KOPT-K1 (cell line): ENCODE data around the gene PVALB.

Experiments
- H3K27ac ChIP-seq: fragments of 200-600 bp; sonication (generic); 2 replicates; pipeline ENCODE4 v1.5.1; 2016; ENCODE audit warnings: antibody characterized with exemption, mild to moderate bottlenecking, low read depth, low read length; ENCODE audit not compliant: poor library complexity, severe bottlenecking
- H3K36me3 ChIP-seq: fragments of 200-600 bp; sonication (generic); 2 replicates; pipeline ENCODE4 v1.5.1; 2017; ENCODE audit warnings: antibody characterized with exemption, mild to moderate bottlenecking, low read length, moderate library complexity; ENCODE audit not compliant: insufficient read depth
- H3K9me3 ChIP-seq: fragments of 200-600 bp; sonication (generic); 2 replicates; pipeline ENCODE4 v1.5.1; 2017; ENCODE audit warnings: antibody characterized with exemption, low read length, mild to moderate bottlenecking; ENCODE audit not compliant: insufficient read depth, poor library complexity, severe bottlenecking

PVALB gene

DNA sequence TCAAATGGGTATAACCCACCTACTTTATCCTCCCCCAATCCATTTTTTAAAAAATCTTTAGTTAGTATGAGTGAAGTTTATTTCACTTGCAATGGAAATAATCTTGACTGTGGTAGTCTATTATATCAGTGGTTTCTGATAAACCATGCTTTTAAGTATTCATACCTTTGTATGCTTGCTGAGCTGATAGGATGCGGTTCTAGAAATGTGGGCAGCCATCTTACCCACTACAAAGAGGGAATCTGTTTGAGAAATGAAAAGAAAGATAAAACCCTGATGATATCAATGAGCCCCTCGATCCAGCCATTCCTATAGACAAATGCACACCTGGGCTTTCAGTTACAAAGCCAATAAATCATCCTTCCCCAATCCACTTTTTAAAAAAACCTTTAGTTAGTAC, 13.8 kb upstream of the PVALB start:
- Histone ChIP-seq H3K27ac (no peak overlapping the region), H3K36me3 (no peaks in the 10 kb centered on the region), H3K9me3 (peaks cover 5% of the 10 kb centered on the region)

DNA sequence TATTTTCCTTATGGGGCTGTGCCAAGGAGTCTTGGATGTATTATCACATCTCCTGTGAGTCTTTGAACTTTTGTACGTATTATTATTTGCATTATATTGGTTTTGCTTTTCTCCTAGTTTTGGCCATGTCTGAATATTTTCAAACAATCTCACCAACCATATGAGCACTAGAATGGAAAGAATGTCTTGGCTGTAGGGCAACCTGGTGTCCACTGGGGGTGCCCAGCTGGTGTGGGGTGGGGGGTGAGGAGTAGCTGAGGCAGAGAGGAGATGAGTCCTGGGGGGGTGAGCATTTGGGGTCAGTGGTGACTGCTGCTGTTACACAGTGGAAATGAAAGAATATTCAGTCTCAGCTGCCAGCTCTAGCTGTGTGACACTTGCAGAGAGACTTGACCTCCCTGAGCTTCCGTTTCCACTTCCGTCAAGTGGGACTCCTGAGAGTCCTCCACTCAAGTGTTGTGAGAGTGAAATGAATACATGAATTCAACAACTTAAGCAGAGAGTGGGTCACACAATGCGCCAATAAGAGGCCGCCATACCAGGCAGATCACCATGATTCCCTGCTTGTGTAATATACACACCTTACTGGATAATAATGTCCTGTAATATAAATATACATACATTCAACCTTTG, 12.7 kb upstream of the PVALB start:
- no peaks in the 10 kb centered on the region for H3K36me3 ChIP-seq

GRCh38 chr22:36828815-36829214, 12.0 kb upstream of the PVALB start:
- H3K9me3 ChIP-seq = peaks cover 5% of the 10 kb centered on the region
- no peak overlapping the region for H3K27ac ChIP-seq
- no peaks in the 10 kb centered on the region for H3K36me3 ChIP-seq

More for the DNA sequence above, 12.7 kb upstream of the PVALB start:
- Histone ChIP-seq H3K27ac (no peak overlapping the region), H3K9me3 (peaks cover 5% of the 10 kb centered on the region)

DNA sequence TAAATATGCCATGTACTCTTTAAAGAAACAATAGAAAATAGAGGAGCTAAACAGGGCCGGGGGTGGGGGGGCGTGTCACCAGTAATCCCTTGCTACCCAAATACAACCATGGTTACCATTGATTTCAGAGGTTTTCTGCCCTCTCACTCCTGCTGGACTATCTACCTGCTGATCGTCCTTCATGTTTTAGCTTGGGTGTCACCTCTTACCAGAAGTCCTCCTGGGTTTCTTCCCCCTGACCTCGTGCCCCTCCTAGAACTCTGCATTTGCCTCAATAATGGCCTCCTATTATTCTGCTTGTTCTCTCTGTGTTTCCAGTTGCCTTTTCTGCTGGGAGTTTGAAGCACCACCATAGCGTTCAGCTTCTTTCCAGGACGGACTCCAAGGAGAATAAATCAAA, 9.4 kb upstream of the PVALB start:
- no peak overlapping the region for H3K27ac ChIP-seq
- no peaks in the 10 kb centered on the region for H3K36me3 ChIP-seq
- no peaks in the 10 kb centered on the region for H3K9me3 ChIP-seq

GRCh38 chr22:36824655-36825054, 7.8 kb upstream of the PVALB start:
- Histone ChIP-seq H3K9me3 (no peaks in the 10 kb centered on the region), H3K36me3 (no peaks in the 10 kb centered on the region), H3K27ac (no peak overlapping the region)

DNA sequence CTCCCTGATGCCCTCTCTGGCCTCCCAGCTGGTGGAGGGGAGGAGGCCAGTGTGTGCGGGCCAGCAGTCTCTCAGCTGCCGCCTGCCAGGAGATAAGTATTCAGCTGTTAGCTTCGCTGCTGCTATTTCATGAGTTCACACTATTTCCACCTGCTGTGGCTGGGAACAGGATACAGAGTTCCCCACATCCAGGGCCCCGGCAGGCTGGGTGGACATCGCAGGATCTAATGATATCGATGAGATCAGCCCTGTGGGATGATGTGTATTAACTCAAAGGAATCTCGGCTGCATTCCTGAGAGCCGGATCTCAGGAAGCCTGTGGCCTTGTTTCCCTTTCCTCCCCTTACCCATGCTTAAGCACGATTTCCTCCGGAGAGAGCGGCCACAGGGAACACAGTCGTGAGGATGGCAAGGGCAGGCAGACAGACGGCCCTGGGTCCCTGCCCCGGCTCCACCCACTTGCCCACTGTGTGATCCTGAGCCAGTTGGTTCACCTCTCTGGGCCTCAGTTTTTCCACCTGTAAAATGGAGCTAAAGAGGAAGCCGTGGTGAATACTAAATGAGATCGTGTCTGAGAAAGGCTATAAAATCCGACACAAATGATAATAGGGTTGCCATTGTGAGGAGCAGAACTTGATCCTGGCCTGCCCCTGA, 6.5 kb upstream of the PVALB start:
- Histone ChIP-seq H3K9me3 (no peaks in the 10 kb centered on the region), H3K27ac (no peak overlapping the region), H3K36me3 (no peaks in the 10 kb centered on the region)

DNA sequence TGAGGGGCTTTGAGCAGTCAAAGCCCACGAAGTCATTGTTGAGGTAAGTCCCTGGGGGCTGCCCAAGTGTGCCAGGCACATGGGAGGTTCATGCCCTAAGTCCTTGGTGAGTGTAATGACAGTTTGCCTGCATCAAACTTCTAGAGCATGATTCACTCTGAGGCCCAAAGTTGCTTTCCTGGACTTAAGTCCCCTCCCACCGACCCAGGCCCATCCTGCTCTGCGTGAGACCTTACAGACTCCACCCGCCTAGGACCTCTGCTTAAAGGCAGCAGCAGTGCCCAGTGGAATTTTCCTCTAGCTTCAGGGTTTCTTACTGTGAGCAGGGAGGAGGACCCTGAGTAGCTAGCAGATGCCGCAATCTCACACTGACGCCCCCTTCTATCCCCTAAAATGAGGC, 5.7 kb upstream of the PVALB start:
- no peaks in the 10 kb centered on the region for H3K9me3 ChIP-seq
- no peaks in the 10 kb centered on the region for H3K36me3 ChIP-seq
- no peak overlapping the region for H3K27ac ChIP-seq

GRCh38 chr22:36819112-36819511, 2.3 kb upstream of the PVALB start:
- no peaks in the 10 kb centered on the region for H3K9me3 ChIP-seq
- no peaks in the 10 kb centered on the region for H3K36me3 ChIP-seq
- no peak overlapping the region for H3K27ac ChIP-seq

DNA sequence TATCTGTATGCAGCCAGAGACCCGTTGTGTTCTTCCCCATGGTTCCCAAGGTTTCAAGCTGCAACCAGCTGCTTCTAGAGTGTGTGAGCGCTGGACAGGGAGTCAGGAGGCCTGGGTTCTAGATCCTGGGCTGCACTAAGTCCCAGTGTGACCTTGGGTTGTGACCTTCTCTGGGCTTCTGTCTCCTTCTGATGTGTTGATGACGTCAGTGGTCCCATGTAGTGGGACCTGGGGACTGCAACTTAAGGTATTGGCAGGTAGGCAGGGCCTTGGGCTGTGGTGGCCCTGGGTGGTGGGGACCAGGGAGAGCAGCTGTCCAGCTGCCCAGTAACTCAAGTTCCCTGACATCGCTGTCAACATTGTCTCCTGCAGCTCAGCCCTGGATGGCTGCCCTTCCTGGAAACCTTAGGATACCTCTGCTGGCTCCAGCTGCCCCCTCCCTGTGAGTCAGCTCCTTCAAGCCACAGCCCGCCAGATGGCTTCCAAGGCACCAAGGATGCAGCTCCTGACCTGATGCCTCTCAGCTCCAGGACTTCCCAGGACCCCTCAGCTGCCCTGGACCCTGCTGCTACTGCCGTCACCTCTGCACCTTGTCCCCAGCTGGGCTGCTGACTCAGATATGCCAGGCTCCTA, 1.3 kb upstream of the PVALB start:
- no peaks in the 10 kb centered on the region for H3K36me3 ChIP-seq
- H3K27ac ChIP-seq = no peak overlapping the region
- no peaks in the 10 kb centered on the region for H3K9me3 ChIP-seq

DNA sequence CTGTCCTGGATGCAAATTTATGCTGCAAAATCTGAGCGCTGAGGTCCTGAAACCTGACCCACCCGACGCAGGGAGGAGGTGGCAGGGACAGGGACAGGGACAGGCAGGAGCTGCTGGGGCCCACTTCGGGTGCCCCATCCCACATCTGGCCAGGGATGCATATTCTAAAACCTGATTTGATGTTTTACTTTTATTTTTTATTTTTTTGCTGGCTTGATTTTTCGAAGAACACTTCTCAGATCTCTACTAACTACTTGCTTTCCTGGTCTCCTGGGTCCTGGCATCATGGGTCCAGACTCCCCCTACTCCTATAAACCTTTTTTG, 652 bp upstream of the PVALB start:
- Histone ChIP-seq H3K27ac (no peak overlapping the region), H3K36me3 (no peaks in the 10 kb centered on the region), H3K9me3 (no peaks in the 10 kb centered on the region)

DNA sequence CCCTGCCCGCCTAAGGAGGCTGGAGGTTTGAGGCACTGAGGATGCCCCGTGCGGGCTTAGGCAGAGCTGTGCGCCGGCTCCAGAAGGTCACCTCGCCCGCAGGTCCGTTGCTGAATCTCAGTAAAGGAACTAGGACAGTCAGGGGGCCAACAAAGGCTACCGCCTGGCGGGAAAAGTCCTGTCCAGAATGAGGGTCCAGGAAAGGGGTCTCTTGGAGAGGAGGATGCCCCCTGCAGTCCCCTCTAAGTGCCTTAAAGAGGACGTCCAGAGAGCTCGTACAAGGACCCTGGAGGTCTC, 548 bp downstream of the PVALB start:
- H3K36me3 ChIP-seq = no peaks in the 10 kb centered on the region
- H3K9me3 ChIP-seq = no peaks in the 10 kb centered on the region
- H3K27ac ChIP-seq = no peak overlapping the region

DNA sequence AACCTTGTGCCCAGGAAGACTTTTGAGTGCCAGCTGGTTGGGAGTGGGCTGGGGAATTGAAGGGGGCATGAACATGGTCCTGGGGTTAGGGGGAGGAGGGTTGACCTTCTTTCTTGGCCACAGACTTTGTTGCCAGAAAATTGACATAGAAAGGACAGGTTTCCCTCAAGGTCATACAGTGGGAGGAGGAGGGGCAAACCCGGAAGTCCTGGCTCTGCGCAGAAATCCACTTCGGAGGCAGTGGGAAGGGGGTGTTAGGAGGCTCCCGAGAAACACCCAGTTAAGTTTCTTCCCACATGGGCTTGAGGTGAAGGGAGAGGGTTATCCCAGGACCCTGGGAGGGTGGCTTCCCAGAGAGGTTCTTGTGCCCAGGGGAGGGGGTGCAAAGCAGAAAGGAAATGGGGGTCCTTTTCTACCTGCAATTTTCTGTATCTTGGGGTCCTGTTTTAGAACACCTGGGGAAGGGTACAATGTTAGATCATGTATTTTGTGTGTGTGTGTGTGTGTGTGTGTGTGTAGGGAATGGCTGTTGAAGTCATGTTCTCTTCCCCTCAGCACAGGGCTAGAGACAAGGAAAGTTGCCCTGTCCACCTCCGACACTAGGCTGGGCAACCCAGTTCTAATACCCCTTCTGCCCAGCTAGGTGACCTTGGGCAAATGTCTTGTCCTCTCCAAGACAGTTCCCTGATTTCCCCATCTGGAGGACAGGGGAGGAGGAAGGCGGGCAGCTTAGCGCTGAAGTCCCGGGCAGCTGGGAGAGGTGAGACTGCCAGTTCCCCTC, 1.1 kb downstream of the PVALB start:
- no peaks in the 10 kb centered on the region for H3K36me3 ChIP-seq
- H3K27ac ChIP-seq = no peak overlapping the region
- H3K9me3 ChIP-seq = no peaks in the 10 kb centered on the region

DNA sequence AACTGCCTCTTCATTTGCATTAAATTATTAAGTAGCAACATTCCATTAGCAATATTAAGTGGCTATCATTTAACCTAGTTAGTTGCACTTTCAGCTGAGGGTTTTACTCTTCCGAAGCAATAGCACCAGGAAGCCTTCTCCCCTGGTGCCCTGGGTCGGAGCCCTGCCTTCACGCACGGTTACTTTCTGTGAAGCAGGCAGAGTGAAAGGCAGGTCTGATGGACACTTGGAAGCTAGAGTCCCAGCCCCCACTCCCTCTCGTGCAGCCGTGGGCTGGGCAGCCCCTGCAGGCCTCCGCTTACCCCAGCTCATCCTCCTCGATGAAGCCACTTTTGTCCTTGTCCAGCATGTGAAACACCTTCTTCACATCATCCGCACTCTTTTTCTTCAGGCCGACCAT, 2.0 kb downstream of the PVALB start:
- Histone ChIP-seq H3K9me3 (no peaks in the 10 kb centered on the region), H3K27ac (no peak overlapping the region)

GRCh38 chr22:36811094-36811800, 5.6 kb downstream of the PVALB start:
- Histone ChIP-seq H3K27ac (no peak overlapping the region), H3K9me3 (no peaks in the 10 kb centered on the region), H3K36me3 (no peaks in the 10 kb centered on the region)

More for the DNA sequence above, 2.0 kb downstream of the PVALB start:
- H3K36me3 ChIP-seq = no peaks in the 10 kb centered on the region

DNA sequence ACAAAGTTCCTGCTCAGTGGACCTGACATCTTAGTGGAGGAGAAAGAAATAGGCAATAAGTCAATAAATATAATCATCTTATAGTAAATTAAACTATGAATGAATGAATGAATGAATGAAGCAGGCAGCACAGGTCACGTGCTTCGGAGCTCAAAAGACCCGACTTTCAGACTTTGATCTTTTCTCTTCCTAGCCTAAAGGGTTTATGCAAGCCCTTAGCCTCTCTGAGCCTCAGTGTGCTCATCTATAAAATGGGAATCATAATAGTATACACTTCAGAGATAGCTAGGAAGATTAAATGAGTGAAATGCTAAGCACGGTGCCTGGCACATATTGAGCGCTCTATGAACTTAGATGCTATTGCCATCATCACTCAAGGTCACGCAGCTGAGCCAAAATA, 7.5 kb downstream of the PVALB start:
- Histone ChIP-seq H3K9me3 (no peaks in the 10 kb centered on the region), H3K27ac (no peak overlapping the region), H3K36me3 (no peaks in the 10 kb centered on the region)
